Measurements from ENCODE around the gene C20orf144. TPM values are rescaled to one million over a fixed set of nuclear protein-coding genes. Genes with fewer than 3 reads are reported as not detected.
A peak's percentile ranks its signal among the peaks of the same experiment; 100 is the strongest.

The C20orf144 gene
- total and polyA plus RNA-seq, 9 of the 15 experiments (the other 6 are each of a cell fraction or from before 2014, with no cell fraction given): 0.04 to 0.23 (median 0.11) TPM; not detected in 2

- TF ChIP-seq MAX (CRISPR knock-in tag; IDR thresholded peaks at IDR 0.05) (no peak), CREBBP (IDR thresholded peaks at IDR 0.05; ENCODE audit: low read depth, low read length) (no peak), ZNF740 (CRISPR knock-in tag; IDR thresholded peaks at IDR 0.05) (no peak), ZNF740 (tag; IDR thresholded peaks at IDR 0.05) (no peak), SRSF7 (optimal IDR thresholded peaks at IDR 0.05; ENCODE audit: low read depth, low read length) (no peak), ETV6 (IDR thresholded peaks at IDR 0.05; ENCODE audit: borderline replicate concordance in 1 of 2, low read depth in 2 of 2, low read length in 1 of 2) (no peak), ETV6 (CRISPR knock-in tag; IDR thresholded peaks at IDR 0.05; ENCODE audit: borderline replicate concordance) (no peak), ZNF274 (IDR thresholded peaks at IDR 0.05; ENCODE audit: borderline replicate concordance, low read depth, low read length) (no peak), FOXK2 (conservative IDR thresholded peaks at IDR 0.05 in 1 of 2, IDR thresholded peaks at IDR 0.05 in 1 of 2; ENCODE audit: low read depth in 2 of 2) (peak; percentile 89 to 92), PKNOX1 (IDR thresholded peaks at IDR 0.05) (0 out of 2 replicates have a peak, but pooled peaks have one; percentile 18), FOXP1 (CRISPR knock-in tag; IDR thresholded peaks at IDR 0.05) (no peak), C11orf30 (IDR thresholded peaks at IDR 0.05; ENCODE audit: low read depth) (no peak), U2AF1 (optimal IDR thresholded peaks at IDR 0.05; ENCODE audit: low read depth, low read length) (no peak), LCOR (CRISPR knock-in tag; IDR thresholded peaks at IDR 0.05) (peak; percentile 43), HMGN3 (IDR thresholded peaks at IDR 0.05; ENCODE audit: borderline replicate concordance, extremely low read depth, insufficient read length, low read depth, low read length) (peak; percentile 50), ETV1 (tag; conservative IDR thresholded peaks at IDR 0.05; ENCODE audit: low read depth) (no peak), IRF9 (tag; IDR thresholded peaks at IDR 0.05) (no peak), SRSF1 (IDR thresholded peaks at IDR 0.05; ENCODE audit: low read depth, low read length) (no peak), TAF7 (tag; IDR thresholded peaks at IDR 0.05) (no peak), AFF1 (IDR thresholded peaks at IDR 0.05; ENCODE audit: low read depth in 1 of 2, partially characterized antibody in 2 of 2) (no peak), RNF2 (IDR thresholded peaks at IDR 0.05) (peak; percentile 74), SNIP1 (IDR thresholded peaks at IDR 0.05; ENCODE audit: low read depth) (no peak), ZNF133 (CRISPR knock-in tag; IDR thresholded peaks at IDR 0.05) (no peak)
Measured at GRCh38 chr20:33688938-33689424, 26.9 kb downstream of the C20orf144 start (continued).

Measured in K562 (cell line).